Nephron progenitor cell (in vitro differentiated cells): Measurements from ENCODE around the gene SUCLG2.

ENCODE experiments used
- DNase-seq: peaks from one replicate; pipeline ENCODE4 v3.0.0; 2021
- H3K27ac Mint-ChIP-seq: 2 replicates; pipeline ENCODE4 v1.8.0; 2021; ENCODE audit warnings: mild to moderate bottlenecking, moderate library complexity, mixed read lengths
- H3K27me3 Mint-ChIP-seq: 2 replicates; pipeline ENCODE4 v1.8.0; 2021; ENCODE audit warnings: mild to moderate bottlenecking, low read depth, mixed read lengths; ENCODE audit not compliant: poor library complexity
- H3K36me3 Mint-ChIP-seq: 2 replicates; pipeline ENCODE4 v1.8.0; 2021; ENCODE audit warnings: low read depth, mixed read lengths
- H3K4me1 Mint-ChIP-seq: 2 replicates; pipeline ENCODE4 v1.8.0; 2021; ENCODE audit warnings: mixed read lengths
- H3K4me3 Mint-ChIP-seq: 2 replicates; pipeline ENCODE4 v1.8.0; 2021; ENCODE audit warnings: mild to moderate bottlenecking, moderate library complexity, mixed read lengths
- H3K9me3 Mint-ChIP-seq: 2 replicates; pipeline ENCODE4 v1.8.0; 2021; ENCODE audit warnings: mild to moderate bottlenecking, moderate library complexity, mixed read lengths
- CTCF ChIP-seq: fragments of 200-600 bp; sonication (generic); IDR thresholded peaks from 2 replicates; pipeline ENCODE4 v1.5.0; 2021; ENCODE audit warnings: antibody characterized with exemption

Gene SUCLG2

GRCh38 chr3:67418426-67419217 lies 235.8 kb downstream of the SUCLG2 start:
- no peak for DNase-seq
- Mint-ChIP-seq H3K4me1 (peaks cover 7% of the 10 kb centered on the region), H3K36me3 (peaks cover 40% of the 10 kb centered on the region), H3K27ac (no peak overlapping the region), H3K4me3 (no peak overlapping the region), H3K27me3 (no peaks in the 10 kb centered on the region), H3K9me3 (peaks cover 17% of the 10 kb centered on the region)
- TF ChIP-seq CTCF = no peak

GRCh38 chr3:67416703-67417102 lies 237.7 kb downstream of the SUCLG2 start:
- no peaks in the 10 kb centered on the region for H3K27me3 Mint-ChIP-seq
- no peak overlapping the region for H3K4me3 Mint-ChIP-seq
- H3K27ac Mint-ChIP-seq = no peak overlapping the region
- H3K9me3 Mint-ChIP-seq = peaks cover 17% of the 10 kb centered on the region
- H3K36me3 Mint-ChIP-seq = peaks cover 30% of the 10 kb centered on the region
- no peak for TF ChIP-seq CTCF
- H3K4me1 Mint-ChIP-seq = peaks cover 22% of the 10 kb centered on the region
- DNase-seq = no peak

GRCh38 chr3:67415511-67415910 lies 238.9 kb downstream of the SUCLG2 start:
- Mint-ChIP-seq H3K27ac (no peak overlapping the region), H3K4me3 (no peak overlapping the region), H3K4me1 (peaks cover 22% of the 10 kb centered on the region), H3K27me3 (no peaks in the 10 kb centered on the region), H3K9me3 (peaks cover 16% of the 10 kb centered on the region), H3K36me3 (peaks cover 21% of the 10 kb centered on the region)
- TF ChIP-seq CTCF = no peak
- no peak for DNase-seq

GRCh38 chr3:67414740-67415139 lies 239.7 kb downstream of the SUCLG2 start:
- Mint-ChIP-seq H3K9me3 (peaks cover 9% of the 10 kb centered on the region), H3K4me1 (peaks cover 22% of the 10 kb centered on the region), H3K36me3 (peaks cover 14% of the 10 kb centered on the region), H3K4me3 (no peak overlapping the region), H3K27ac (no peak overlapping the region), H3K27me3 (no peaks in the 10 kb centered on the region)
- no peak for TF ChIP-seq CTCF
- no peak for DNase-seq

GRCh38 chr3:67405193-67405592 lies 249.2 kb downstream of the SUCLG2 start:
- no peak overlapping the region for H3K27ac Mint-ChIP-seq
- H3K9me3 Mint-ChIP-seq = no peaks in the 10 kb centered on the region
- H3K27me3 Mint-ChIP-seq = no peaks in the 10 kb centered on the region
- peaks cover 28% of the 10 kb centered on the region for H3K4me1 Mint-ChIP-seq
- H3K36me3 Mint-ChIP-seq = peaks cover 8% of the 10 kb centered on the region
- DNase-seq = no peak
- no peak overlapping the region for H3K4me3 Mint-ChIP-seq
- TF ChIP-seq CTCF = no peak

GRCh38 chr3:67402873-67403272 lies 251.5 kb downstream of the SUCLG2 start:
- Mint-ChIP-seq H3K27ac (no peak overlapping the region), H3K4me1 (peaks cover 15% of the 10 kb centered on the region), H3K9me3 (peaks cover 5% of the 10 kb centered on the region), H3K36me3 (peaks cover 27% of the 10 kb centered on the region), H3K27me3 (no peaks in the 10 kb centered on the region), H3K4me3 (no peak overlapping the region)
- no peak for TF ChIP-seq CTCF
- no peak for DNase-seq
